GM11168 (cell line): Measurements from ENCODE around the gene CDH10.

ENCODE experiments used
- in situ Hi-C: fragments of 300-500 bp; cut with MboI; formaldehyde crosslinking; loops from one replicate; pipeline ENCODE4 v1.12.0; 2022; ENCODE audit warnings: low sequenced_read_pairs; ENCODE audit not compliant: unreplicated experiment

The CDH10 gene

GRCh38 chr5:24606971-24607370 is 37.8 kb downstream of the CDH10 start:
- in situ Hi-C loops = no loop called here

- in situ Hi-C loops = no loop called here
These were observed 42.6 kb downstream of the CDH10 start for GRCh38 chr5:24602188-24602587.

- in situ Hi-C loops = no loop called here
These were observed 45.8 kb downstream of the CDH10 start for GRCh38 chr5:24598956-24599355.

- in situ Hi-C loops = no loop called here
These were observed 49.4 kb downstream of the CDH10 start for GRCh38 chr5:24595329-24595728.

GRCh38 chr5:24591426-24591825 is 53.4 kb downstream of the CDH10 start:
- in situ Hi-C loops = no loop called here

- in situ Hi-C loops = no loop called here
These were observed 55.2 kb downstream of the CDH10 start for GRCh38 chr5:24589566-24589965.

GRCh38 chr5:24585751-24586150 is 59.0 kb downstream of the CDH10 start:
- in situ Hi-C loops = no loop called here

GRCh38 chr5:24571302-24571701 is 73.5 kb downstream of the CDH10 start:
- in situ Hi-C loops = no loop called here

GRCh38 chr5:24566933-24567332 is 77.8 kb downstream of the CDH10 start:
- in situ Hi-C loops = no loop called here

- in situ Hi-C loops = no loop called here
These were observed 89.5 kb downstream of the CDH10 start for GRCh38 chr5:24555229-24555628.

GRCh38 chr5:24547132-24547531 is 97.6 kb downstream of the CDH10 start:
- in situ Hi-C loops = no loop called here

- in situ Hi-C loops = no loop called here
These were observed 105.2 kb downstream of the CDH10 start for GRCh38 chr5:24539613-24540012.

GRCh38 chr5:24538346-24538745 is 106.4 kb downstream of the CDH10 start:
- in situ Hi-C loops = no loop called here

GRCh38 chr5:24535646-24536045 is 109.1 kb downstream of the CDH10 start:
- in situ Hi-C loops = no loop called here

GRCh38 chr5:24530906-24531305 is 113.9 kb downstream of the CDH10 start:
- in situ Hi-C loops = no loop called here

GRCh38 chr5:24525414-24525813 is 119.4 kb downstream of the CDH10 start:
- in situ Hi-C loops = no loop called here

GRCh38 chr5:24512423-24512822 is 132.4 kb downstream of the CDH10 start:
- in situ Hi-C loops = no loop called here

GRCh38 chr5:24510523-24510988 is 134.2 kb downstream of the CDH10 start:
- in situ Hi-C loops = no loop called here

GRCh38 chr5:24509943-24510342 is 134.8 kb downstream of the CDH10 start:
- in situ Hi-C loops = no loop called here

- in situ Hi-C loops = no loop called here
These were observed 139.5 kb downstream of the CDH10 start for GRCh38 chr5:24505258-24505657.

- in situ Hi-C loops = no loop called here
These were observed 147.1 kb downstream of the CDH10 start for GRCh38 chr5:24497591-24498157.

GRCh38 chr5:24497145-24497544 is 147.6 kb downstream of the CDH10 start:
- in situ Hi-C loops = no loop called here

GRCh38 chr5:24496268-24496667 is 148.5 kb downstream of the CDH10 start:
- in situ Hi-C loops = no loop called here
